ENCODE measurements around the gene TPCN2. TPM values are rescaled to one million over a fixed set of nuclear protein-coding genes. Genes with fewer than 3 reads are reported as not detected.

The TPCN2 gene
- total and polyA plus RNA-seq, 9 of the 15 experiments (the other 6 are each of a cell fraction or from before 2014, with no cell fraction given) = 0.66 to 10.2 (median 4.6) TPM

- TF ChIP-seq MTF1 (CRISPR knock-in tag; IDR thresholded peaks at IDR 0.05; ENCODE audit: borderline replicate concordance) = no peak
- TF ChIP-seq HDAC2 (IDR thresholded peaks at IDR 0.05) = no peak
- TF ChIP-seq HNRNPL (IDR thresholded peaks at IDR 0.05; ENCODE audit: low read depth, low read length) = no peak
- no peak for TF ChIP-seq SREBF1 (IDR thresholded peaks at IDR 0.05; ENCODE audit: borderline replicate concordance, low read depth, low read length)
- TF ChIP-seq MTA2 (IDR thresholded peaks at IDR 0.05; ENCODE audit: low read depth) = no peak
- TF ChIP-seq ZNF655 (CRISPR knock-in tag; IDR thresholded peaks at IDR 0.05) = no peak
- TF ChIP-seq PCBP1 (IDR thresholded peaks at IDR 0.05; ENCODE audit: low read depth, low read length, poor library complexity, severe bottlenecking) = no peak
- TF ChIP-seq MCM3 (IDR thresholded peaks at IDR 0.05) = no peak
- no peak for TF ChIP-seq STAG1 (CRISPR knock-in tag; IDR thresholded peaks at IDR 0.05; ENCODE audit: borderline replicate concordance)
- TF ChIP-seq ZSCAN29 (IDR thresholded peaks at IDR 0.05) = no peak
- TF ChIP-seq ZNF639 (CRISPR knock-in tag; conservative IDR thresholded peaks at IDR 0.05 in 1 of 2, IDR thresholded peaks at IDR 0.05 in 1 of 2) = no peak
- no peak for TF ChIP-seq FOXM1 (IDR thresholded peaks at IDR 0.05; ENCODE audit: low read depth)
- no peak for TF ChIP-seq FOXM1 (CRISPR knock-in tag; IDR thresholded peaks at IDR 0.05; ENCODE audit: low read depth)
- TF ChIP-seq SRSF3 (IDR thresholded peaks at IDR 0.05; ENCODE audit: insufficient read depth, low read length) = no peak
- TF ChIP-seq CHD4 (IDR thresholded peaks at IDR 0.05; ENCODE audit: insufficient read depth, insufficient replicate concordance, low read depth, low read length, poor library complexity, severe bottlenecking) = peak; percentile 43
- peak; percentile 70 for TF ChIP-seq HMGN3 (IDR thresholded peaks at IDR 0.05; ENCODE audit: borderline replicate concordance, extremely low read depth, insufficient read length, low read depth, low read length)
- no peak for TF ChIP-seq PTBP1 (IDR thresholded peaks at IDR 0.05; ENCODE audit: low read depth, low read length)
- TF ChIP-seq SRSF1 (IDR thresholded peaks at IDR 0.05; ENCODE audit: low read depth, low read length) = no peak
- TF ChIP-seq ID3 (CRISPR knock-in tag; IDR thresholded peaks at IDR 0.05) = no peak
- TF ChIP-seq ID3 (tag; IDR thresholded peaks at IDR 0.05) = no peak
- no peak; a peak in 1 of 4 replicates for TF ChIP-seq NONO (IDR thresholded peaks at IDR 0.05; ENCODE audit: low read depth in 2 of 2, low read length in 1 of 2)
- TF ChIP-seq RBM39 (optimal IDR thresholded peaks at IDR 0.05; ENCODE audit: low read depth, low read length) = no peak
- peak; percentile 76 for TF ChIP-seq CXXC5 (CRISPR knock-in tag; IDR thresholded peaks at IDR 0.05)
- no peak for TF ChIP-seq DPF2 (IDR thresholded peaks at IDR 0.05)
- no peak for TF ChIP-seq MCM7 (IDR thresholded peaks at IDR 0.05)
Observed at GRCh38 chr11:69048694-69049489, at the start of gene TPCN2 (continued).

Measured in K562 (cell line).